Measurements from ENCODE around the gene PSMG2.
"Not testable (repeated sequence)": the region's sequence is repeated elsewhere in the genome, so short reads cannot be mapped to it uniquely, and the experiment has no call there.

Gene PSMG2

GRCh38 chr18:12758566-12758965 is 55.7 kb downstream of the PSMG2 start:
- DNase-seq = not testable (repeated sequence)

- no peak for DNase-seq
These were observed 62.3 kb downstream of the PSMG2 start for GRCh38 chr18:12765126-12765525.

GRCh38 chr18:12765586-12765985 is 62.7 kb downstream of the PSMG2 start:
- DNase-seq = no peak

- DNase-seq = no peak
These were observed 64.2 kb downstream of the PSMG2 start for GRCh38 chr18:12766986-12767433.

- DNase-seq = no peak
These were observed 64.8 kb downstream of the PSMG2 start for GRCh38 chr18:12767580-12768155.

- DNase-seq = no peak
These were observed 65.8 kb downstream of the PSMG2 start for GRCh38 chr18:12768625-12769024.

- no peak for DNase-seq
These were observed 66.3 kb downstream of the PSMG2 start for GRCh38 chr18:12769136-12769535.

GRCh38 chr18:12769644-12770440 is 67.0 kb downstream of the PSMG2 start:
- no peak for DNase-seq

- DNase-seq = no peak
These were observed 67.8 kb downstream of the PSMG2 start for GRCh38 chr18:12770469-12771219.

- no peak for DNase-seq
These were observed 69.3 kb downstream of the PSMG2 start for GRCh38 chr18:12772111-12772510.

- no peak for DNase-seq
These were observed 70.5 kb downstream of the PSMG2 start for GRCh38 chr18:12773369-12773768.

- no peak for DNase-seq
These were observed 72.1 kb downstream of the PSMG2 start for GRCh38 chr18:12774982-12775381.
